Measurements from ENCODE around the gene HSPB1.

- TF ChIP-seq CTCF (IDR thresholded peaks at IDR 0.05), result no peak
- no peak for TF ChIP-seq POLR2A (IDR thresholded peaks at IDR 0.05)
Observed at GRCh38 chr7:76328389-76328788, 25.9 kb downstream of the HSPB1 start.
